HEK293 (cell line): Measurements from ENCODE around the gene TRAM2.

Experiments used
- CTCF ChIA-PET: fragments of 350-600 bp; formaldehyde crosslinking; extraction: SDS; loops from one replicate; lab custom pipeline; 2021; ENCODE audit warnings: antibody characterized with exemption; lab: Yijun Ruan, JAX
- POLR2A ChIA-PET: fragments of 300-600 bp; formaldehyde crosslinking; extraction: SDS; loops from one replicate; lab custom pipeline; 2020; ENCODE audit warnings: antibody characterized with exemption, inconsistent platforms; lab: Yijun Ruan, JAX
- H3K27ac ChIP-seq: fragments of 200-500 bp; sonication (Bioruptor generic); 2 replicates; pipeline ENCODE4 v1.5.1; 2014; ENCODE audit warnings: low read depth, low read length, control low read depth, inconsistent platforms; ENCODE audit errors: extremely low read depth
- H3K36me3 ChIP-seq, 2 experiments: fragments of 200-500 bp in 1 of 2; sonication (Bioruptor generic) in 1 of 2; 1 replicate in 1 of 2; 2 replicates in 1 of 2; pipeline ENCODE4 v1.5.1; 2014 to 2017; ENCODE audit warnings: inconsistent platforms in 2 of 2, low read length in 2 of 2; ENCODE audit not compliant: control insufficient read depth in 2 of 2, insufficient read depth in 1 of 2
- H3K4me1 ChIP-seq: fragments of 200-500 bp; sonication (Bioruptor generic); 2 replicates; pipeline ENCODE4 v1.5.1; 2014; ENCODE audit warnings: mild to moderate bottlenecking, low read length, inconsistent platforms; ENCODE audit not compliant: control insufficient read depth, insufficient read depth
- H3K4me3 ChIP-seq: 2 replicates; pipeline ENCODE4 v1.5.1; 2011; ENCODE audit warnings: low read depth, mild to moderate bottlenecking, control low read depth, low read length, moderate library complexity
- H3K9me3 ChIP-seq: fragments of 200-500 bp; sonication (Bioruptor generic); 2 replicates; pipeline ENCODE4 v1.5.1; 2014; ENCODE audit warnings: low read depth, low read length, inconsistent platforms; ENCODE audit not compliant: control insufficient read depth, insufficient read depth
- PRDM6 ChIP-seq: fragments of 450-650 bp; formaldehyde crosslinking; IDR thresholded peaks from 2 replicates; pipeline ENCODE4 v1.5.1; 2017; ENCODE audit warnings: missing biosample characterization, missing genetic modification characterization
- ZBTB11 ChIP-seq: fragments of 450-650 bp; formaldehyde crosslinking; conservative IDR thresholded peaks from 2 replicates; pipeline ENCODE4 v1.5.1; 2016; ENCODE audit warnings: low read depth, missing biosample characterization, missing genetic modification characterization
- ZBTB7A ChIP-seq: fragments of 450-650 bp; formaldehyde crosslinking; IDR thresholded peaks from 2 replicates; pipeline ENCODE4 v1.5.1; 2016; ENCODE audit warnings: low read depth, missing biosample characterization, missing genetic modification characterization
- ZNF140 ChIP-seq: fragments of 450-650 bp; formaldehyde crosslinking; IDR thresholded peaks from 2 replicates; pipeline ENCODE4 v1.5.1; 2016; ENCODE audit warnings: missing biosample characterization, missing genetic modification characterization
- ZNF184 ChIP-seq: fragments of 450-650 bp; IDR thresholded peaks from 2 replicates; pipeline ENCODE4 v1.5.1; 2018; ENCODE audit warnings: missing biosample characterization, mild to moderate bottlenecking, missing genetic modification characterization
- ZNF266 ChIP-seq: fragments of 450-650 bp; formaldehyde crosslinking; IDR thresholded peaks from 2 replicates; pipeline ENCODE4 v1.5.1; 2016; ENCODE audit warnings: missing biosample characterization, missing genetic modification characterization, low read depth
- ZNF324 ChIP-seq: fragments of 450-650 bp; formaldehyde crosslinking; IDR thresholded peaks from 2 replicates; pipeline ENCODE4 v1.5.1; 2016; ENCODE audit warnings: missing biosample characterization, missing genetic modification characterization
- ZNF518A ChIP-seq: fragments of 450-650 bp; formaldehyde crosslinking; conservative IDR thresholded peaks from 2 replicates; pipeline ENCODE4 v1.5.1; 2016; ENCODE audit warnings: low read depth, missing biosample characterization, missing genetic modification characterization
- ZNF529 ChIP-seq: fragments of 450-650 bp; formaldehyde crosslinking; IDR thresholded peaks from 2 replicates; pipeline ENCODE4 v1.5.1; 2017; ENCODE audit warnings: missing genetic modification characterization, missing biosample characterization; ENCODE audit not compliant: insufficient replicate concordance
- ZNF585B ChIP-seq: fragments of 450-650 bp; formaldehyde crosslinking; IDR thresholded peaks from 2 replicates; pipeline ENCODE4 v1.5.1; 2016; ENCODE audit warnings: missing biosample characterization, missing genetic modification characterization
- ZNF596 ChIP-seq: fragments of 450-650 bp; IDR thresholded peaks from 2 replicates; pipeline ENCODE4 v1.5.0; 2018; ENCODE audit warnings: missing biosample characterization, mild to moderate bottlenecking, missing genetic modification characterization, moderate library complexity
- ZNF623 ChIP-seq: fragments of 450-650 bp; formaldehyde crosslinking; IDR thresholded peaks from 2 replicates; pipeline ENCODE4 v1.5.1; 2016; ENCODE audit warnings: missing biosample characterization, missing genetic modification characterization
- ZNF704 ChIP-seq: fragments of 450-650 bp; formaldehyde crosslinking; IDR thresholded peaks from 2 replicates; pipeline ENCODE4 v1.5.1; 2016; ENCODE audit warnings: missing biosample characterization, missing genetic modification characterization
- ZNF843 ChIP-seq: fragments of 450-650 bp; formaldehyde crosslinking; IDR thresholded peaks from 2 replicates; pipeline ENCODE4 v1.5.1; 2016; ENCODE audit warnings: missing biosample characterization, missing genetic modification characterization
- ZXDB ChIP-seq: fragments of 450-650 bp; formaldehyde crosslinking; IDR thresholded peaks from 2 replicates; pipeline ENCODE4 v1.5.1; 2016; ENCODE audit warnings: missing biosample characterization, missing genetic modification characterization

The TRAM2 gene

GRCh38 chr6:52544602-52545405 is 32.1 kb downstream of the TRAM2 start:
- H3K4me3 ChIP-seq = no peak overlapping the region
- ChIA-PET POLR2A (no interaction called here), CTCF (interaction anchor here (0.5 to 1.7 kb wide), 3 partner anchors 12 to 107 kb away, joined by 3 to 4 read pairs (median 3); no protein-coding TSS in a partner anchor)
- no peak overlapping the region for H3K27ac ChIP-seq
- peaks cover 25% of the 10 kb centered on the region for H3K4me1 ChIP-seq
- TF ChIP-seq ZNF585B (tag by site-specific recombination) (no peak), ZNF266 (tag by site-specific recombination) (no peak), ZBTB11 (tag by site-specific recombination) (no peak), ZNF184 (no peak), ZNF529 (tag by site-specific recombination) (no peak), ZNF704 (tag by site-specific recombination) (no peak), PRDM6 (tag by site-specific recombination) (no peak), ZBTB7A (no peak), ZNF623 (no peak), ZXDB (no peak), ZNF843 (tag by site-specific recombination) (no peak), ZNF596 (tag by site-specific recombination) (no peak), ZNF518A (tag by site-specific recombination) (no peak), ZNF324 (tag by site-specific recombination) (no peak), ZNF140 (tag by site-specific recombination) (no peak)
- H3K9me3 ChIP-seq = no peaks in the 10 kb centered on the region
- H3K36me3 ChIP-seq = no peaks in the 10 kb centered on the region
